ENCODE measurements around the gene PLAGL2. TPM values are rescaled to one million over a fixed set of nuclear protein-coding genes. Genes with fewer than 3 reads are reported as not detected.
A peak's percentile ranks its signal among the peaks of the same experiment; 100 is the strongest.

Gene PLAGL2
- total and polyA plus RNA-seq, 9 donors: 3.3 to 16.5 (median 13.0) TPM

DNA sequence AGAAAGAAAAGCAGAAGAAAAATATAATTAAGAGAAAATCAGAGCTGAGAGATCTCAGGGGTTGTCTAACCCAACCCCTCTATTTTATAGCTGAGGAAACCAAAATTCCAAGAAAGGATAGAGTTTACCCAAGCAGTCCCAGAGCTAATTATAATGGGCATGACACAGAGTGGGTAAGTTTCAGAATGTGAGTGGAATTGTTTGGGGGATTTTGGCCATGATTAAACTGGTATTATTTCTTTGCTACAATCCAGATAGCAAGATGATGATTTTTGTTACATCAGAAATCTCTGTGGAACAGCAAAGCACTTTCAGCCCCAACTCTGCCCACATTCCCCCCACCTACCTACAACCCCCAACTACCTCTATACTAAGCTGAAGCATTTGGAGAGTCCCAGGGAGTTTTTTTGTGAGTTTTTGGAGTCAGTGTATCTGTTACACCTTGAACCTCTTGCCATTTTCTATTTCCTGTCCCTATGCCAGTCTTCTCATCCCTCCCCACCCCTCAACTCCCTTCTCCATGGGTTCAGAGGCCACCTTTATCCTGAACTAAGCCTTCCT is 24.9 kb upstream of the PLAGL2 start:
- peaks cover 77% of the 10 kb centered on the region for H3K36me3 ChIP-seq (ENCODE audit: control insufficient read depth, insufficient read depth, low read length)
- no peak overlapping the region for H3K27ac ChIP-seq (ENCODE audit: low read length)
- no peaks in the 10 kb centered on the region for H3K4me1 ChIP-seq (ENCODE audit: control insufficient read depth, insufficient read depth, low read length)
- H3K4me3 ChIP-seq (ENCODE audit: low read length): no peak overlapping the region
- no peak for DNase-seq
- H3K27me3 ChIP-seq (ENCODE audit: control insufficient read depth, insufficient read depth, low read length): no peaks in the 10 kb centered on the region
- H3K9me3 ChIP-seq (replicated peaks; ENCODE audit: control insufficient read depth, low read depth, low read length): no peaks in the 10 kb centered on the region

- Histone ChIP-seq H3K36me3 (ENCODE audit: control insufficient read depth, insufficient read depth, low read length) (peaks cover 77% of the 10 kb centered on the region), H3K27ac (ENCODE audit: low read length) (no peak overlapping the region), H3K4me1 (ENCODE audit: control insufficient read depth, insufficient read depth, low read length) (no peaks in the 10 kb centered on the region), H3K9me3 (replicated peaks; ENCODE audit: control insufficient read depth, low read depth, low read length) (no peaks in the 10 kb centered on the region), H3K4me3 (ENCODE audit: low read length) (no peak overlapping the region), H3K27me3 (ENCODE audit: control insufficient read depth, insufficient read depth, low read length) (no peaks in the 10 kb centered on the region)
- peak; percentile 41 for DNase-seq
- 79% methylated on average over 2 of the region's 4 CpGs for WGBS (ENCODE audit: insufficient coverage)
Observed at GRCh38 chr20:32231847-32232246, 24.3 kb upstream of the PLAGL2 start.

DNA sequence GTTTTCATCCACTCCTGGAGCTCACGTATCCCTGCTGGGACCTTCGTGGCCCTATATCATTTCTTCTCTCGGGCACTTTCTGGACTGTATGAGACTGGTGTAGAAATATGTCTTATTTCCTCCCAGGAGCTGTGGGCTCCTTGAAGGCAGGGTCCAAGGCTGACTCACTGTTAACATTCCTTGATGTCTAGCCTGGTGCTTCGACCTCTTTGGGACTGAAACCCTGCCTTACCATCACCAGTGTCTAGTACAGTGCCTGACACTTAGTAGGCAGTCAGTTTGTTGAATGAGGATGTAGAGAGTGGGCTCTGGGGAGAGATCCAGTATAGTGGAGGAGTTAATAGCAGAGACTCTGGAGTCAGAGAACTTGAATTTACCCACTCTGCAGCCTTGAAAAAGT is 23.7 kb upstream of the PLAGL2 start:
- Histone ChIP-seq H3K4me1 (ENCODE audit: control insufficient read depth, insufficient read depth, low read length) (no peaks in the 10 kb centered on the region), H3K4me3 (ENCODE audit: low read length) (no peak overlapping the region), H3K9me3 (replicated peaks; ENCODE audit: control insufficient read depth, low read depth, low read length) (no peaks in the 10 kb centered on the region), H3K36me3 (ENCODE audit: control insufficient read depth, insufficient read depth, low read length) (peaks cover 72% of the 10 kb centered on the region), H3K27me3 (ENCODE audit: control insufficient read depth, insufficient read depth, low read length) (no peaks in the 10 kb centered on the region), H3K27ac (ENCODE audit: low read length) (no peak overlapping the region)
- DNase-seq: no peak
- WGBS (ENCODE audit: insufficient coverage): no CpG with 5 or more reads among the region's 4 CpGs

DNA sequence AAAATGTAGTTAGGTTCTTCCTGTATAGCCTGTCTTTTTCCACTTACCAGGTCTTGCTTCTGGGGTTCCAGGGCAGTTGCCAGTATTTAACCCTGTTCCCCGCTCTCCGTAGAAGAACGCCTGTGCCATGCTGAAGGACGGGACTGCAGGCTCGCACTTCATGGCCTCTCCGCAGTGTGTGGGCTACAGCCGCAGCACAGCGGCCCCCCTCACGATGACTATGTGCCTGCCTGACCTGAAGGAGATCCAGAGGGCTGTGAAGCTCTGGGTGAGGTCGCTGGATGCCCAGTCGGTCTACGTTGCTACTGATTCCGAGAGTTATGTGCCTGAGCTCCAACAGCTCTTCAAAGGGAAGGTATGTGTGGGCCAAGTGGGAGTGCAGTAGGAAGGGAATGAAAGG is 23.2 kb upstream of the PLAGL2 start:
- Histone ChIP-seq H3K4me3 (ENCODE audit: low read length) (no peak overlapping the region), H3K36me3 (ENCODE audit: control insufficient read depth, insufficient read depth, low read length) (peaks cover 69% of the 10 kb centered on the region), H3K4me1 (ENCODE audit: control insufficient read depth, insufficient read depth, low read length) (no peaks in the 10 kb centered on the region), H3K9me3 (replicated peaks; ENCODE audit: control insufficient read depth, low read depth, low read length) (no peaks in the 10 kb centered on the region), H3K27me3 (ENCODE audit: control insufficient read depth, insufficient read depth, low read length) (no peaks in the 10 kb centered on the region), H3K27ac (ENCODE audit: low read length) (no peak overlapping the region)
- no peak for DNase-seq
- WGBS (ENCODE audit: insufficient coverage): 98% methylated on average over 13 of the region's 13 CpGs

GRCh38 chr20:32229251-32229747 is 21.8 kb upstream of the PLAGL2 start:
- Histone ChIP-seq H3K4me3 (ENCODE audit: low read length) (no peak overlapping the region), H3K27me3 (ENCODE audit: control insufficient read depth, insufficient read depth, low read length) (no peaks in the 10 kb centered on the region), H3K36me3 (ENCODE audit: control insufficient read depth, insufficient read depth, low read length) (peaks cover 63% of the 10 kb centered on the region), H3K27ac (ENCODE audit: low read length) (no peak overlapping the region), H3K4me1 (ENCODE audit: control insufficient read depth, insufficient read depth, low read length) (no peaks in the 10 kb centered on the region), H3K9me3 (replicated peaks; ENCODE audit: control insufficient read depth, low read depth, low read length) (no peaks in the 10 kb centered on the region)
- DNase-seq: no peak
- 81% methylated on average over 2 of the region's 5 CpGs for WGBS (ENCODE audit: insufficient coverage)

DNA sequence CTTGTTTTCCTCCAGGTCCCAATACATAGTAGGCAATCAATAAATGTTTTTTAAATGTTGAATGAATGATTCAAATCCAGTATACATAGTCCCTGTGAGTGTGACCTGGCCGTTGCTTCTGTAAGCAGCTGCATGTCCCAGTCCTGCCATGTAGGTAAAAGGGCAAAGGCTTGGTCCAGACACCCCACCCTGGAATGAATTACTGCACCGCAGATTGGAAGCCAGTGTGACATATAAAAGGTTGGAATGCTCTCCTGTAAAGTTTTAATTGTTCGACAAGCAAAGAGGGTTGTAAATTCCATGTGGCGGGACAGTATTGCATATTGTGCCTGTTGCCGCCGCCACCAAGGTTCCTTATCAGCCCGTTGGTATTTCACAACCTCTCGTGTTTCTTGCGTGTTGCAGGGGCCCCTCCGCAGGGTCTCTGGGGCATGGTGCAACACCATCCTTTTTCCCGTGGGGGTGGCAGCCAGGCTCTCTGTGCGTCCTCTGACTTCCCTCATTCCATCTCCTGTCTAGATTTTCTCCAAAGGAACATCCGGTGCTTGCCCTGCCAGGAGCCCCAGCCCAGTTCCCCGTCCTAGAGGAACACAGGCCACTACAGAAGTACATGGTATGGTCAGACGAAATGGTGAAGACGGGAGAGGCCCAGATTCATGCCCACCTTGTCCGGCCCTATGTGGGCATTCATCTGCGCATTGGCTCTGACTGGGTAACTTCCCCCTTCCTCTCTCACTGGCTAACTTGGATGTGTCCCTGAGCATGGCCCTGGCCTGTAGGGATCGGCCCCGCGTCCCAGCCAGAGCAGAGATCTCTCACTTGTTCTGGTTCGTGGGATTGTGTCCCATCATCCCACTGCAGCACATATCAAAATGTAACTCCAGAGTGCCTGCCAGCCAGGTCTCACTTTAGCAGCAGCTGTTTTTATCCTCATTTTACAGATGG is 20.5 kb upstream of the PLAGL2 start:
- Histone ChIP-seq H3K36me3 (ENCODE audit: control insufficient read depth, insufficient read depth, low read length) (peaks cover 64% of the 10 kb centered on the region), H3K4me3 (ENCODE audit: low read length) (no peak overlapping the region), H3K27me3 (ENCODE audit: control insufficient read depth, insufficient read depth, low read length) (no peaks in the 10 kb centered on the region), H3K27ac (ENCODE audit: low read length) (no peak overlapping the region), H3K9me3 (replicated peaks; ENCODE audit: control insufficient read depth, low read depth, low read length) (no peaks in the 10 kb centered on the region), H3K4me1 (ENCODE audit: control insufficient read depth, insufficient read depth, low read length) (no peaks in the 10 kb centered on the region)
- DNase-seq: no peak
- WGBS (ENCODE audit: insufficient coverage): 87% methylated on average over 17 of the region's 22 CpGs

- DNase-seq: no peak
- no peak overlapping the region for H3K27ac ChIP-seq (ENCODE audit: low read length)
- H3K36me3 ChIP-seq (ENCODE audit: control insufficient read depth, insufficient read depth, low read length): peaks cover 64% of the 10 kb centered on the region
- no peaks in the 10 kb centered on the region for H3K9me3 ChIP-seq (replicated peaks; ENCODE audit: control insufficient read depth, low read depth, low read length)
- no peak overlapping the region for H3K4me3 ChIP-seq (ENCODE audit: low read length)
- H3K27me3 ChIP-seq (ENCODE audit: control insufficient read depth, insufficient read depth, low read length): no peaks in the 10 kb centered on the region
- WGBS (ENCODE audit: insufficient coverage): 93% methylated on average over 5 of the region's 7 CpGs
- no peaks in the 10 kb centered on the region for H3K4me1 ChIP-seq (ENCODE audit: control insufficient read depth, insufficient read depth, low read length)
Observed at GRCh38 chr20:32227306-32227705, 19.8 kb upstream of the PLAGL2 start.

- no CpG with 5 or more reads among the region's 1 CpG for WGBS (ENCODE audit: insufficient coverage)
- H3K27ac ChIP-seq (ENCODE audit: low read length): no peak overlapping the region
- H3K27me3 ChIP-seq (ENCODE audit: control insufficient read depth, insufficient read depth, low read length): no peaks in the 10 kb centered on the region
- no peaks in the 10 kb centered on the region for H3K4me1 ChIP-seq (ENCODE audit: control insufficient read depth, insufficient read depth, low read length)
- H3K9me3 ChIP-seq (replicated peaks; ENCODE audit: control insufficient read depth, low read depth, low read length): no peaks in the 10 kb centered on the region
- H3K36me3 ChIP-seq (ENCODE audit: control insufficient read depth, insufficient read depth, low read length): peaks cover 66% of the 10 kb centered on the region
- H3K4me3 ChIP-seq (ENCODE audit: low read length): no peak overlapping the region
- no peak for DNase-seq
Observed at GRCh38 chr20:32226391-32226790, 18.8 kb upstream of the PLAGL2 start.

GRCh38 chr20:32224463-32224862 is 16.9 kb upstream of the PLAGL2 start:
- H3K4me1 ChIP-seq (ENCODE audit: control insufficient read depth, insufficient read depth, low read length): no peaks in the 10 kb centered on the region
- H3K4me3 ChIP-seq (ENCODE audit: low read length): no peak overlapping the region
- DNase-seq: no peak
- 92% methylated on average over 3 of the region's 4 CpGs for WGBS (ENCODE audit: insufficient coverage)
- H3K9me3 ChIP-seq (replicated peaks; ENCODE audit: control insufficient read depth, low read depth, low read length): no peaks in the 10 kb centered on the region
- peaks cover 62% of the 10 kb centered on the region for H3K36me3 ChIP-seq (ENCODE audit: control insufficient read depth, insufficient read depth, low read length)
- H3K27ac ChIP-seq (ENCODE audit: low read length): no peak overlapping the region
- no peaks in the 10 kb centered on the region for H3K27me3 ChIP-seq (ENCODE audit: control insufficient read depth, insufficient read depth, low read length)

- Histone ChIP-seq H3K27me3 (ENCODE audit: control insufficient read depth, insufficient read depth, low read length) (no peaks in the 10 kb centered on the region), H3K27ac (ENCODE audit: low read length) (no peak overlapping the region), H3K9me3 (replicated peaks; ENCODE audit: control insufficient read depth, low read depth, low read length) (no peaks in the 10 kb centered on the region), H3K4me3 (ENCODE audit: low read length) (no peak overlapping the region), H3K36me3 (ENCODE audit: control insufficient read depth, insufficient read depth, low read length) (peaks cover 67% of the 10 kb centered on the region), H3K4me1 (ENCODE audit: control insufficient read depth, insufficient read depth, low read length) (peaks cover 2% of the 10 kb centered on the region)
- no peak for DNase-seq
- no CpG with 5 or more reads among the region's 5 CpGs for WGBS (ENCODE audit: insufficient coverage)
Observed at GRCh38 chr20:32218156-32218900, 10.8 kb upstream of the PLAGL2 start.
